Ecto neural progenitor cell (in vitro differentiated cells): ENCODE measurements around the gene ZNF547.
"Not testable (repeated sequence)": the region's sequence is repeated elsewhere in the genome, so short reads cannot be mapped to it uniquely, and the experiment has no call there.

ENCODE experiments used
- DNase-seq: peaks from one replicate; pipeline ENCODE4 v3.0.0-alpha.2; 2018; ENCODE audit warnings: low spot score

Gene ZNF547

DNA sequence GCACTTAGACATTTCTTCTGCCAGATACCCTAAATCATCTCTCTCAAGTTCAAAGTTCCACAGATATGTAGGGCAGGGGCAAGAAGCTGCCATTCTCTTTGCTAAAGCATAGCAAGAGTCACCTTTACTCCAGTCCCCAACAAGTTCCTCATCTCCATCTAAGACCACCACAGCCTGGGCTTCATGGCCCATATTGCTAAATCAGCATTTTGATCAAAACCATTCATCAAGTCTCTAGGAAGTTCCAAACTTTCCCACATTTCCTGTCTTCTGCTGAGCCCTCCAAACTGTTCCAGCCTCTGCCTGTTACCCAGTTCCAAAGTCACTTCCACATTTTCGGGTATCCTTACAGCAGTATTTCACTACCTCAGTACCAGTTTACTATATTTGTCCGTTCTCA lies 11.3 kb downstream of the ZNF547 start:
- DNase-seq, result not testable (repeated sequence)

DNA sequence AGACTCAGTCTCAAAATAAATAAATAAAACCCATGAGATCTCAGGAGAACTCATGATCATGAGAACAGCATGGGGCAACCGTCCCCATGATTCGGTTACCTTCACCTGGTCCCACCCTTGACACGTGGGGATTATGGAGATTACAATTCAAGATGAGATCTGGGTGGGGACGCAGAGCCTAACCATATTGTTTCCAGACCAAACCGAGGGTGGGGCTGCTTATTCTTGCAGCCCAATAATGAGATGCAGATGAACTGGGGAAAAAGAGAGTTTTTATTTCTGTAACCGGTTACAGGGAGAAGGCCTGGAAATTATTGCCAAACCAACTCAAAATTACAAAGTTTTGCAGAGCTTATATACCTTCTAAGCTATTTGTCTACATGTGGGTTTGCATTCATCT lies 12.8 kb downstream of the ZNF547 start:
- DNase-seq, result no peak

DNA sequence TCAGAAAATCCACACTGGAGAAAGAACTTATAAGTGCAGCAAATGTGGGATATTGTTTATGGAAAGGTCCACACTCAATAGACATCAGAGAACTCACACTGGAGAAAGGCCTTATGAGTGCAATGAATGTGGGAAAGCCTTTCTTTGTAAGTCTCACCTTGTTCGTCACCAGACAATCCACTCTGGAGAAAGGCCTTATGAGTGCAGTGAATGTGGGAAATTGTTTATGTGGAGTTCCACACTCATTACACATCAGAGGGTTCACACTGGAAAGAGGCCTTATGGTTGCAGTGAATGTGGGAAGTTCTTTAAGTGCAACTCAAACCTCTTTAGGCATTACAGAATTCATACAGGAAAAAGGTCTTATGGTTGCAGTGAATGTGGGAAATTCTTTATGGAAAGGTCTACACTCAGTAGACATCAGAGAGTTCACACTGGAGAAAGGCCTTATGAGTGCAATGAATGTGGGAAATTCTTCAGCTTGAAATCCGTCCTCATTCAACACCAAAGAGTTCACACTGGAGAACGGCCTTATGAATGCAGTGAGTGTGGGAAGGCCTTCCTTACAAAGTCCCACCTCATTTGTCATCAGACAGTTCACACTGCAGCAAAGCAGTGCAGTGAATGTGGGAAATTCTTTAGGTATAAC lies 14.3 kb downstream of the ZNF547 start:
- DNase-seq, result no peak

DNA sequence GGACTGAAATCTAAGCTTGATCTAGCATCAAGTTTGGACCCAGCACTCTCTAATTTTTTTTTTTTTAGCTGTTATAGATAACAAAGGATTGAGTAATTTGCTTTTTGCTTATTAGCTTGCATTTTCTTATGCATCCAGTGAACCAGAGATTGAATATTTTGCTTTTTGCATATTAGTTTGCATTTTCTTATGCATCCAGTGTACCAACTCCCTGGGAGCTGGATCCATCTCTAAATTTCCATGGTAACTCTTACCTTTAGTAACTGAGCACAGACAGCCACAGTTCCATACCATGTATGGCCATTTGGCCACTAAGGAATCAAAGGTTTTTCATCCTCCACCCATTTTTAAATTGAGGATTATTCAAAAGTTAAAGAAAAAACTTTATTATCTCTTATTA lies 17.6 kb downstream of the ZNF547 start:
- no peak for DNase-seq

DNA sequence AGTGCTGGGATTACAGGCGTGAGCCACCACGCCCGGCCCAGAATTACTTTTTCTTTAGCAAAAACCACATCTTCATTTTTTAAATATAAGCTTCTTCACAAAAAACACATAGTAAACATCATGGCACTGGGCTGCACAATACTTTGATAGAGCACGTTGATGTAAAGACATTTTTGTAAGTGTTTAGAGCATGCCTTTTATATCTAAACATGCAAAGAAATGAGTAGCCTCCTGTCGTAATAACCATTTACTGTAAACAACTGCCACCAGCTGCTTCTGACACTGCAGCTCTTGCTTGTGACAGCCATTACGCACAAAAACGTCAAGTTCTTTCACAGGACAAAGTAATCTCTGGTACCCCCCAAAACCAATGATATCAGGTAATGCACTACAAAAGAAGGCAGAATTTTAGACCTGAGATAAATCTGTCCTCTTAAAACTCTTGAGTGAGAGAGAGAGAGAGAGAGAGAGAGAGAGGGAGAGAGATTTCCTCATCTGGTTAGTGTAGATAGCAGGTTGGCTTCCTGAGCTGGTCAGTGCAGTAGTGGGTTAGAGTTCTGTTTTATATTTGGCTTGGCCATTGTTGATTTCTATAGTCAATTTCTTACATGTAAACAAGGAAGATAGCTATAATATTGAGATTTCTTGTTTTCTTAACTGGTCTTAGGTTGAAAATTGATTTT lies 19.6 kb downstream of the ZNF547 start:
- DNase-seq, result no peak

DNA sequence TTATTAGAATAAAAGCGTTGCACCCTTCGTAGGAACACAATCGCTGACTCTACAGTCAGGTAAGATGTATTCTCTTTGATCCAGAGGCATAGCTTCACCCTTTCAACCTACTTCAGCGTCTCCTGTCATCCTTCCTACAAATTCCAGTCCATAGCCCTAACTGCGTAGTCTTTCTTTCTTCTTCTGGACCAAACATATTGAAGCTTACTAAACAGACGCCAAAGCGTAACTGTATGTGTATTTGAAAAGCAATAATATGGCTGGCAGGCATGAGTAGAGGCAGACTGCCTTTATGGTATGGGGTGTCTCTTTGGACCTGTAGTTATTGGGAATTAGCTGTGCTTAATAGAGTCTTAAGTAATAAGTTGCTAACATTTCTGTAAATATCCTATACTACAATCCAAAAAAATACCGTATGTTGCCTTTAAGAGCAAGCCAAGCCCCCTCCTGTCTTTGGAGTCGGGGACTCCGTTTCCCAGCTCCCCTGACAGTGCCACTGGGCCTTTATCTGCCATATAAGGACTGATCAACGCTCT lies 25.9 kb downstream of the ZNF547 start:
- DNase-seq, result no peak

DNA sequence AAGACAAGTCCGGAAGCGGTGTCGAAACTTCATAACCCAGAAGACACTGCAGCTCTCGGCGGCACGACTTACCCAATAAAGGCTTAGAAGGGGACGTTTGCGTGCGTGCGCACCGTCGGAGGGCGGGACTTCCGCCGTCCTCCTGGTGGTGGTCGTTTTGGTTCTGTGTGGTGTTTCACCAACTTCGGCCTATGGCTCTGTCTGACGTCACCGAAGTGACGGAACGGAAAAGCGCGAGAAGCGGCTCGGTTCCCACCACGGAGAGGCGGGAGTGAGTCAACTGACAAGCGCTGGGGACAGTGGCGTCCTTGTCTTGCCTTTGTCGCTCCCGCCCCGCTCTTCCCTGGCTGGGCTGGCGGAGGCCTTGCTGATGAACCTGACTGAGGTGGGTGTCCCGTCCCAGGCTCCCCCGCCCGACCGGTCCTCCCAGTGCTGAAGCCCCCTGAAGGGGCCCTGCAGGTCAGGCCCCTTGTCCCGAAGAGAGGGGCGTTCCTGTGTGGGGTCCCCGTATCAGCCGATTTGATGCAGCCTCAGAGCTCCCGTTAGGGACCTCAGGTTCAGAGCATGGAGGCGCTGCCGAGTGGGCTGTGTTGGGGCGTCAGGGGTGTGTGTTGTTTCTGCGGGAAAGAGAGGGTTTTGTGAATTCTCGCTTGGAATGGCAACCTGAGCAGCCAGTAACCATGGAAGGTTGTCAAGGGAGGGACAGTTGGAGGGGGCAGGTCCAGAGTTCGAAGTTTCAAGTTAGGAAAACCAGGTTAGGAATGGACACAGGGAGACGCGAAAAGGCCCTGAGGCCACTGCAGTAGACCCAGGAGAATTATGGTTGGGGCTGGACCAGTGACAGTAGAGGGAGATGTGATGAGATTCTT lies 26.6 kb downstream of the ZNF547 start, which contains the start of gene ZNF548:
TSS of gene ZNF548 (plus strand) at position 125 of the 869 bp plus-strand sequence. CDS start at position 371, 246 bp downstream.
- peak; percentile 99 for DNase-seq

DNA sequence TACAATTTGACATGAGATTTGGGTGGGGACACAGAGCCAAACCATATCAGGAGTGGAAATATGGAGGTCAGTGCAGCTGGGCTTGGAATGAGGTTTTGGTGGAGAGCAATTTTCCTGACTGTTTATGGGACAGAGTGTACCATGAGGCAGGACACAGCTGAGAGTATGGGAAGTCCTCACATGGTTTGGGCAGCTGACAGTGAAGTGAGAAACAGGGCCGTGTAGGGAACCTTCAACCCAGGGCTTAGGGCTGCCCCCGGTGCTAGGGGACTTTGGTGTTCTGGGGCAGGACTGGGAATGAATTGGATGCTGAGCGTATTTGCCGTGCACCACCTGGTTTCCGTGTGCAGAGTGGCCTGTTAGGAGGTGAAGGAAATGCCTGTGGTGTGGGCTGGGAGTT lies 32.4 kb downstream of the ZNF547 start:
- DNase-seq, result no peak

DNA sequence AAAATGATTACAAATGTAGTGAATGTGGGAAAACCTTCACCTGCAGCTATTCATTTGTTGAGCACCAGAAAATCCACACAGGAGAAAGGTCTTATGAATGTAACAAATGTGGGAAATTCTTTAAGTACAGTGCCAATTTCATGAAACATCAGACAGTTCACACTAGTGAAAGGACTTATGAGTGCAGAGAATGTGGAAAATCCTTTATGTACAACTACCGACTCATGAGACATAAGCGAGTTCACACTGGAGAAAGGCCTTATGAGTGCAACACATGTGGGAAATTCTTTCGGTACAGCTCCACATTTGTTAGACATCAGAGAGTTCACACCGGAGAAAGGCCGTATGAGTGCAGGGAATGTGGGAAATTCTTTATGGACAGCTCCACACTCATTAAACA lies 35.5 kb downstream of the ZNF547 start:
- DNase-seq, result no peak

DNA sequence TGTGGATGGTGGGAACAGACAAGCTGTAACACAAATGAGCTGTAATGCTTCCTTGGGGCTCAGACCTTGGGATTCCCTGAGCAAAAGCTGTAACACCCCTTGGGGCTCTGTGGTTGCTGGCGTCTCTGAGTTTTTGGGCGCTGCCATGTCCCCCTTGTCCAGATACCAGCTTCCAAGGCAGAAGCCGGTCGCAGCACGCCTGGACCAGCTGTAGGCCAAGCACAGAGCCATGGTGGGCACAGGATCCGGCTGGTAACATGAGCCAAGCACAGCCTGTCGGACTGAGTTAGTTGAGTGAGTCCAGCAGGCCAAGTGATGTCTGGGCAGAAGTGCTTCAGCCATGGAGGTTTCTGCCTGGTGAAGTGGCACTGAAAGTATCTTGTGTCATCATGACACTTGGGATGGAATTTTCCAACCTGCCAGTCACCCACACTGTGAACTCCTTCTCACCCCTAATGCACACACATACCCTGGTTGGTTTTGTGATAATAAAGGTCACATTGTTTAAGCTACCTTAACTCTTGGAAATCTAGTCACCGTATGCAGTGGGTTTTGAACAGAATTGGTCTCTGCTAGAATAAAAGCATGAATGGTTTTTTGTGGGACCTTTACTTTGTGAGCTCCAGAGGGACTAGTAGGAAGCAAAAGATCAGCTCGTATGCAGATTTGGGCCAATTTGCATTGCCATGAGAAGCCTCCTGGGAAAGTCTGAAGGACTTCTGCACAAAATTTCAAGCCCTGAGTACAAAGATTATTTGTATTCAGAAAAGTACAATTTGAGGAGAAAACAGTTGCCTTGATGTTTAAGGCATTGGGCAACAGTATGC lies 40.6 kb downstream of the ZNF547 start:
- DNase-seq, result no peak

DNA sequence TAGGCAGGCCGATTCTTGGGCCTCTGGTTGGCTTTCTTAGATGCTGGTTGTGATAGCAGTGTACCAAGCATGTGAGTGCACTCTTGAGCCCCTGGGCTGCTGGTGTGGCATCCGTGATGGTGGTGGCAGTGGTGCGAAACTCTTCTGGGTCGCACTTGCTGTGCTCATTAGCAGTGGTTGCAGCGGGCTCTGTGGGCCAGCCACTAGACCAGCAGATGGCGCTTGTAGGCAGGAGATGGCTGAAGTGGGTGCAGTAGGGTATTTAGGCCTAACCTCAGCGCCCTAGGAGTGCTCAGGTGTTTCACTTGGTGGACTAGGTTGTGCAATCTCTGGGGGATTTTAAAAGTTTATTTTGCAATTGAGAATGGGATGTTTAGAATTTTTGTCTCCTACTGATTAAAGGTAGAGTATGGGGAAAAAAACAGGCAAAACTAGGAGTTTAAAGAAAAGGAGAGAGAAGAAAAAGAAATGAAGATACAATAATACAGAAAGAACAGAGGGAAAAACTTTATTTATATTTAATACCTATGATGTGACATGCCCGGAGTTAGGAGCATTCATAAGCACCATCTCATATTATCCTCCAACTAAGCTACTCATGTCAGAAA lies 43.3 kb downstream of the ZNF547 start:
- peak; percentile 80 for DNase-seq

DNA sequence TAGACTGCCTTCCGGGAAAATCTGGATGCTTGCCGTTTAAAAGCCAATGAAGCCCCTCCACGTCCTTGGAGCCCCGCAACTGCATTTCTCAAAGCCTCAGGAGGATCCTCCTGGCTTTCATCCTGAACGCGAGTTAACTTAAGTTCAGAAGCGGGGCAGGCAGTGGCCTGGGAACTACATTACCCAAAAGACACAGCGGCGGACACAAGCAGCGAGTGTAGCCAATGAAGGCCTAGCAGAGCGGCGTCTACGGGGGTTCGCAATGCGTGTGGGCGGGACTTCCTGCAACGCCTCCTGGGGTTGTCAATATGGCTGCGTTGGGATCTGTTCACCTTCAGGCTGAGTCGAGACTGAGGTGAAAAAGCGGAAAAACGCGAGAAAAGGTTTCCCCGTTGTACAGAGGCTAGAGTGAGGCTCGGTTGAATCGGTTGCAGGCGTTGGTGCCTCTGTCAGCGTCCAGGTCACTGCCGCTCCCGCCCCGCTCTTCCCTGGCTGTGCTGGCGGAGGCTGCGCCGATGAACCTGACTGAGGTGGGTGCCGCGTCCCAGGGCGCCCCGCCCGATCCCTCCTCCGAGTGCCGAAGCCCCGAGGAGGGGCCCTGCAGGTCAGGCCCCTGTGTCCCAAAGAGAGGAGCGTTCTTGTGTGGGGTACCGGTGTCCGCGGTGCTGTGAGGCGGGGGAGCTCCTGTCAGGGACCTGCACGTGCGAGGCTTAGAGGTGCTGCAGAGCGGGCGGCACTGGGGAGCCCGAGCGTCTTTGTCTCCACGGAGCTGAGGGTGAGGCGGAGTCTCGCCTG lies 47.7 kb downstream of the ZNF547 start, which contains the start of gene ZNF17:
TSS of gene ZNF17 (plus strand) at position 285 of the 795 bp plus-strand sequence. CDS start 2,455 bp downstream, outside the sequence.
- peak; percentile 90 for DNase-seq

DNA sequence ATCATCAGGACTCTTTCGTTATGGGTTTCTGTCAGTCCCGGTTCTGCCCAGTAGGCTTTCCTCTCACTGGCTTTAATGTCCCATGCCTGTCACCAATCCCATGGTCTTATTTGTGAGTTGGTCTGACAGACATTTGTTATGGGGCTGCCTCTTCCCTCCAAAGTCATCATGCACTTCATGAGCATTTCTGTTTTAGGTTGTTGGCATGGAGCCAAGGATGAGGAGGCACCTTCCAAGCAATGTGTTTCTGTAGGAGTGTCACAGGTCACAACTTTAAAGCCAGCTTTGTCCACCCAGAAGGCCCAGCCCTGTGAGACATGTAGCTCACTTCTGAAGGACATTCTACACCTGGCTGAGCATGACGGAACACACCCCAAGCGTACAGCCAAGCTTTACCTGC lies 56.1 kb downstream of the ZNF547 start:
- DNase-seq, result no peak

DNA sequence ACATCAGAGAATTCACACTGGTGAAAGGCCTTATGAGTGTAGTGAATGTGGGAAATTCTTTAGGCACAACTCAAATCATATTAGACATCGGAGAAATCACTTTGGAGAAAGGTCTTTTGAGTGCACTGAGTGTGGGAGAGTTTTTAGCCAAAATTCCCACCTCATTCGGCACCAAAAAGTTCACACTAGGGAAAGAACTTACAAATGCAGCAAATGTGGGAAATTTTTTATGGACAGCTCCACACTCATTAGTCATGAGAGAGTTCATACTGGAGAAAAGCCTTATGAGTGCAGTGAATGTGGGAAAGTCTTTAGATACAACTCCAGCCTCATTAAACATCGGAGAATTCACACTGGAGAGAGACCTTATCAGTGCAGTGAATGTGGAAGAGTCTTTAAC lies 57.7 kb downstream of the ZNF547 start:
- DNase-seq, result no peak
